HepG2 (cell line): ENCODE data around the gene CAMSAP3. TPM values are rescaled to one million over a fixed set of nuclear protein-coding genes. Genes with fewer than 3 reads are reported as not detected.
A peak's percentile ranks its signal among the peaks of the same experiment; 100 is the strongest.

Source experiments
- AKNA ChIP-seq: sonication (generic); formaldehyde crosslinking; IDR thresholded peaks from 2 replicates; pipeline ENCODE4 v1.4.0; 2020; ENCODE audit warnings: missing genetic modification reagents, borderline replicate concordance
- CHD2 ChIP-seq: IDR thresholded peaks from 2 replicates; pipeline ENCODE4 v1.6.1; 2011; ENCODE audit warnings: low read depth, low read length, improper control_type of control experiment
- FOXO1 ChIP-seq: sonication (generic); formaldehyde crosslinking; IDR thresholded peaks from 2 replicates; pipeline ENCODE4 v1.4.0; 2020; ENCODE audit warnings: missing genetic modification reagents
- HOXA3 ChIP-seq: sonication (generic); formaldehyde crosslinking; IDR thresholded peaks from 2 replicates; pipeline ENCODE4 v1.5.0; 2020; ENCODE audit warnings: missing genetic modification reagents
- KDM6A ChIP-seq: IDR thresholded peaks from 2 replicates; pipeline ENCODE4 v1.6.1; 2016; ENCODE audit warnings: low read depth
- MBNL3 ChIP-seq: fragments of 250-450 bp; sonication (Bioruptor Pico); conservative IDR thresholded peaks from 2 replicates; pipeline ENCODE4 v1.8.0; 2022; ENCODE audit warnings: mild to moderate bottlenecking, inconsistent platforms
- PHF8 ChIP-seq: sonication (generic); formaldehyde crosslinking; IDR thresholded peaks from 2 replicates; pipeline ENCODE4 v1.5.0; 2020; ENCODE audit warnings: missing genetic modification reagents
- SP4 ChIP-seq: sonication (generic); formaldehyde crosslinking; IDR thresholded peaks from 2 replicates; pipeline ENCODE4 v1.8.1; 2023; ENCODE audit warnings: mild to moderate bottlenecking, missing genetic modification reagents
- STAT6 ChIP-seq: sonication (generic); formaldehyde crosslinking; IDR thresholded peaks from 2 replicates; pipeline ENCODE4 v1.4.0; 2020; ENCODE audit warnings: missing genetic modification reagents, mild to moderate bottlenecking, borderline replicate concordance
- TARDBP ChIP-seq: sonication (generic); formaldehyde crosslinking; IDR thresholded peaks from 2 replicates; pipeline ENCODE4 v1.8.0; 2022; ENCODE audit warnings: mild to moderate bottlenecking, missing genetic modification reagents
- THAP11 ChIP-seq: IDR thresholded peaks from 2 replicates; pipeline ENCODE4 v1.6.1; 2016; ENCODE audit warnings: missing biosample characterization, missing genetic modification reagents
- ZBTB8A ChIP-seq: sonication (generic); formaldehyde crosslinking; IDR thresholded peaks from 2 replicates; pipeline ENCODE4 v1.4.0; 2020; ENCODE audit warnings: mild to moderate bottlenecking, low read depth, missing genetic modification reagents, borderline replicate concordance
- ZKSCAN1 ChIP-seq: fragments of 150-350 bp; IDR thresholded peaks from 2 replicates; pipeline ENCODE4 v1.6.1; 2014; ENCODE audit warnings: low read length
- ZNF496 ChIP-seq: sonication (generic); formaldehyde crosslinking; IDR thresholded peaks from 2 replicates; pipeline ENCODE4 v1.8.1; 2023; ENCODE audit warnings: mild to moderate bottlenecking, moderate library complexity, missing genetic modification reagents; ENCODE audit not compliant: insufficient replicate concordance
- ZNF550 ChIP-seq: sonication (generic); formaldehyde crosslinking; IDR thresholded peaks from 2 replicates; pipeline ENCODE4 v1.4.0; 2020; ENCODE audit warnings: mild to moderate bottlenecking, missing genetic modification reagents, borderline replicate concordance
- ZNF687 ChIP-seq: sonication (generic); formaldehyde crosslinking; IDR thresholded peaks from 2 replicates; pipeline ENCODE4 v1.5.1; 2020; ENCODE audit warnings: mild to moderate bottlenecking, missing genetic modification reagents, moderate library complexity
- ZNF792 ChIP-seq: IDR thresholded peaks from 2 replicates; pipeline ENCODE4 v1.6.1; 2016
- ZNF816 ChIP-seq: sonication (generic); formaldehyde crosslinking; IDR thresholded peaks from 2 replicates; pipeline ENCODE4 v1.8.0; 2022; ENCODE audit warnings: missing genetic modification reagents, mild to moderate bottlenecking, borderline replicate concordance
- ZSCAN30 ChIP-seq: sonication (generic); formaldehyde crosslinking; IDR thresholded peaks from 2 replicates; pipeline ENCODE4 v1.5.0; 2020; ENCODE audit warnings: mild to moderate bottlenecking, missing genetic modification reagents
- polyA plus RNA-seq, 8 experiments: library from polyadenylated mRNA; depleted of rRNA in 3 of 8; stranded (reverse) in 7 of 8; unstranded in 1 of 8; fragments of >200 nt; fragmentation: Illumina TruSeq in 4 of 8; extraction: Trizol in 4 of 8; gene quantifications; 2 replicates each; pipeline versions ENCODE4 v1.2.1 to v1.2.3, GENCODE V29; 2011 to 2016; ENCODE audit warnings: low read depth in 4 of 8, missing spikeins in 1 of 8, mixed read lengths in 1 of 8; ENCODE audit not compliant: insufficient read depth in 1 of 8
- total RNA-seq, 5 experiments: library from RNA; depleted of rRNA; stranded (reverse); fragments of >200 nt; fragmentation: Illumina TruSeq; extraction: Trizol; gene quantifications; 2 replicates each; pipeline ENCODE4 v1.2.3, GENCODE V29; 2016; ENCODE audit warnings: low read depth in 1 of 5

CAMSAP3 gene
- total and polyA plus RNA-seq, 2 of the 13 experiments (the other 11 are each of a cell fraction or from before 2014, with no cell fraction given) = 10.8 to 11.8 TPM

- peak; percentile 38; the same call in 1 of the 2 replicates for TF ChIP-seq THAP11 (CRISPR knock-in tag)
- TF ChIP-seq ZNF792 (CRISPR knock-in tag) = 0 out of 2 replicates have a peak, but pooled peaks have one; percentile 14
- TF ChIP-seq ZSCAN30 (CRISPR knock-in tag) = no peak
- 0 out of 2 replicates have a peak, but pooled peaks have one; percentile 29 for TF ChIP-seq KDM6A (CRISPR knock-in tag)
- no peak for TF ChIP-seq ZBTB8A
- TF ChIP-seq ZNF496 (CRISPR knock-in tag) = no peak
- TF ChIP-seq PHF8 = peak; percentile 33
- no peak for TF ChIP-seq ZNF550 (CRISPR knock-in tag)
- no peak for TF ChIP-seq TARDBP (CRISPR knock-in tag)
- no peak for TF ChIP-seq FOXO1 (CRISPR knock-in tag)
- no peak for TF ChIP-seq MBNL3
- no peak for TF ChIP-seq CHD2
- no peak for TF ChIP-seq STAT6 (CRISPR knock-in tag)
- TF ChIP-seq ZNF816 (CRISPR knock-in tag) = no peak
- no peak for TF ChIP-seq ZKSCAN1
- no peak for TF ChIP-seq AKNA
- peak; percentile 60 for TF ChIP-seq HOXA3 (CRISPR knock-in tag)
- peak; percentile 28; the same call in 1 of the 2 replicates for TF ChIP-seq ZNF687
- peak; percentile 71; the same call in 1 of the 2 replicates for TF ChIP-seq SP4
Measured at GRCh38 chr19:7595466-7596133, at the start of gene CAMSAP3 (continued).
